ENCODE measurements around the gene MLLT10.

GRCh38 chr10:21488246-21488956 lies 45.6 kb upstream of the MLLT10 start:
- TF ChIP-seq OSR1 (CRISPR knock-in tag; IDR thresholded peaks at IDR 0.05) (no peak), PATZ1 (CRISPR knock-in tag; IDR thresholded peaks at IDR 0.05; ENCODE audit: borderline replicate concordance) (no peak), ISL1 (CRISPR knock-in tag; IDR thresholded peaks at IDR 0.05) (no peak), ZNF8 (CRISPR knock-in tag; IDR thresholded peaks at IDR 0.05) (no peak), CSDC2 (CRISPR knock-in tag; IDR thresholded peaks at IDR 0.05) (no peak), BACH2 (CRISPR knock-in tag; IDR thresholded peaks at IDR 0.05; ENCODE audit: borderline replicate concordance) (no peak), POU6F1 (CRISPR knock-in tag; IDR thresholded peaks at IDR 0.05; ENCODE audit: borderline replicate concordance, low read depth) (no peak), RARB (CRISPR knock-in tag; IDR thresholded peaks at IDR 0.05) (no peak), TOX (CRISPR knock-in tag; IDR thresholded peaks at IDR 0.05; ENCODE audit: borderline replicate concordance) (no peak), ARNTL (CRISPR knock-in tag; IDR thresholded peaks at IDR 0.05; ENCODE audit: borderline replicate concordance, low read depth) (no peak), ZNF70 (CRISPR knock-in tag; IDR thresholded peaks at IDR 0.05) (no peak)
- TF ChIP-seq, protein P1, sequence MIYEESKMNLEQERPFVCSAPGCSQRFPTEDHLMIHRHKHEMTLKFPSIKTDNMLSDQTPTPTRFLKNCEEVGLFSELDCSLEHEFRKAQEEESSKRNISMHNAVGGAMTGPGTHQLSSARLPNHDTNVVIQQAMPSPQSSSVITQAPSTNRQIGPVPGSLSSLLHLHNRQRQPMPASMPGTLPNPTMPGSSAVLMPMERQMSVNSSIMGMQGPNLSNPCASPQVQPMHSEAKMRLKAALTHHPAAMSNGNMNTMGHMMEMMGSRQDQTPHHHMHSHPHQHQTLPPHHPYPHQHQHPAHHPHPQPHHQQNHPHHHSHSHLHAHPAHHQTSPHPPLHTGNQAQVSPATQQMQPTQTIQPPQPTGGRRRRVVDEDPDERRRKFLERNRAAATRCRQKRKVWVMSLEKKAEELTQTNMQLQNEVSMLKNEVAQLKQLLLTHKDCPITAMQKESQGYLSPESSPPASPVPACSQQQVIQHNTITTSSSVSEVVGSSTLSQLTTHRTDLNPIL (CRISPR knock-in tag; IDR thresholded peaks at IDR 0.05; ENCODE audit: low read depth) = no peak
- TF ChIP-seq, protein P2, sequence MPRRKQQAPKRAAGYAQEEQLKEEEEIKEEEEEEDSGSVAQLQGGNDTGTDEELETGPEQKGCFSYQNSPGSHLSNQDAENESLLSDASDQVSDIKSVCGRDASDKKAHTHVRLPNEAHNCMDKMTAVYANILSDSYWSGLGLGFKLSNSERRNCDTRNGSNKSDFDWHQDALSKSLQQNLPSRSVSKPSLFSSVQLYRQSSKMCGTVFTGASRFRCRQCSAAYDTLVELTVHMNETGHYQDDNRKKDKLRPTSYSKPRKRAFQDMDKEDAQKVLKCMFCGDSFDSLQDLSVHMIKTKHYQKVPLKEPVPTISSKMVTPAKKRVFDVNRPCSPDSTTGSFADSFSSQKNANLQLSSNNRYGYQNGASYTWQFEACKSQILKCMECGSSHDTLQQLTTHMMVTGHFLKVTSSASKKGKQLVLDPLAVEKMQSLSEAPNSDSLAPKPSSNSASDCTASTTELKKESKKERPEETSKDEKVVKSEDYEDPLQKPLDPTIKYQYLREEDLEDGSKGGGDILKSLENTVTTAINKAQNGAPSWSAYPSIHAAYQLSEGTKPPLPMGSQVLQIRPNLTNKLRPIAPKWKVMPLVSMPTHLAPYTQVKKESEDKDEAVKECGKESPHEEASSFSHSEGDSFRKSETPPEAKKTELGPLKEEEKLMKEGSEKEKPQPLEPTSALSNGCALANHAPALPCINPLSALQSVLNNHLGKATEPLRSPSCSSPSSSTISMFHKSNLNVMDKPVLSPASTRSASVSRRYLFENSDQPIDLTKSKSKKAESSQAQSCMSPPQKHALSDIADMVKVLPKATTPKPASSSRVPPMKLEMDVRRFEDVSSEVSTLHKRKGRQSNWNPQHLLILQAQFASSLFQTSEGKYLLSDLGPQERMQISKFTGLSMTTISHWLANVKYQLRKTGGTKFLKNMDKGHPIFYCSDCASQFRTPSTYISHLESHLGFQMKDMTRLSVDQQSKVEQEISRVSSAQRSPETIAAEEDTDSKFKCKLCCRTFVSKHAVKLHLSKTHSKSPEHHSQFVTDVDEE (CRISPR knock-in tag; IDR thresholded peaks at IDR 0.05) = no peak
